Omental fat pad (tissue), 4 donors: ENCODE results near the gene ANKS4B. TPM values are rescaled to one million over a fixed set of nuclear protein-coding genes. Genes with fewer than 3 reads are reported as not detected.
A peak's percentile ranks its signal among the peaks of the same experiment; 100 is the strongest.

Experiments used
- ATAC-seq: fragments of 150-250 bp; one replicate; pipeline ENCODE4 v1.9.1; 2016; ENCODE audit warnings: mild to moderate bottlenecking, moderate library complexity; ENCODE audit not compliant: low FRiP score
- DNase-seq: peaks from one replicate; pipeline ENCODE4 v3.0.0-alpha.2; 2019; ENCODE audit warnings: low spot score
- total RNA-seq, 4 donors: library from RNA; depleted of rRNA; stranded (reverse); fragments of >200 nt; gene quantifications; one replicate each; pipeline ENCODE4 v1.1.0, GENCODE V29; 2016
- TF ChIP-seq, protein P1 (sequence below), 3 donors: fragments of 450-650 bp; IDR thresholded peaks; one replicate each; pipeline ENCODE4 v1.5.1; 2016 to 2017; ENCODE audit warnings: antibody characterized with exemption in 3 of 3, mild to moderate bottlenecking in 3 of 3, moderate library complexity in 2 of 3

The ANKS4B gene
- total RNA-seq, 4 donors from 2014 or later, result not detected

GRCh38 chr16:21218153-21218552 lies 15.3 kb upstream of the ANKS4B start:
- peak; percentile 57 for ATAC-seq
- TF ChIP-seq, protein P1, sequence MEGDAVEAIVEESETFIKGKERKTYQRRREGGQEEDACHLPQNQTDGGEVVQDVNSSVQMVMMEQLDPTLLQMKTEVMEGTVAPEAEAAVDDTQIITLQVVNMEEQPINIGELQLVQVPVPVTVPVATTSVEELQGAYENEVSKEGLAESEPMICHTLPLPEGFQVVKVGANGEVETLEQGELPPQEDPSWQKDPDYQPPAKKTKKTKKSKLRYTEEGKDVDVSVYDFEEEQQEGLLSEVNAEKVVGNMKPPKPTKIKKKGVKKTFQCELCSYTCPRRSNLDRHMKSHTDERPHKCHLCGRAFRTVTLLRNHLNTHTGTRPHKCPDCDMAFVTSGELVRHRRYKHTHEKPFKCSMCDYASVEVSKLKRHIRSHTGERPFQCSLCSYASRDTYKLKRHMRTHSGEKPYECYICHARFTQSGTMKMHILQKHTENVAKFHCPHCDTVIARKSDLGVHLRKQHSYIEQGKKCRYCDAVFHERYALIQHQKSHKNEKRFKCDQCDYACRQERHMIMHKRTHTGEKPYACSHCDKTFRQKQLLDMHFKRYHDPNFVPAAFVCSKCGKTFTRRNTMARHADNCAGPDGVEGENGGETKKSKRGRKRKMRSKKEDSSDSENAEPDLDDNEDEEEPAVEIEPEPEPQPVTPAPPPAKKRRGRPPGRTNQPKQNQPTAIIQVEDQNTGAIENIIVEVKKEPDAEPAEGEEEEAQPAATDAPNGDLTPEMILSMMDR (IDR thresholded peaks at IDR 0.05), result no peak
- DNase-seq, result no peak

GRCh38 chr16:21219551-21219950 lies 13.9 kb upstream of the ANKS4B start:
- no peak for DNase-seq
- no peak for ATAC-seq
- TF ChIP-seq, protein P1 (IDR thresholded peaks at IDR 0.05), result no peak

- TF ChIP-seq, protein P1 (IDR thresholded peaks at IDR 0.05), result no peak
- DNase-seq (no peak), ATAC-seq (no peak)
Measured at GRCh38 chr16:21222495-21223337, 10.8 kb upstream of the ANKS4B start.

DNA sequence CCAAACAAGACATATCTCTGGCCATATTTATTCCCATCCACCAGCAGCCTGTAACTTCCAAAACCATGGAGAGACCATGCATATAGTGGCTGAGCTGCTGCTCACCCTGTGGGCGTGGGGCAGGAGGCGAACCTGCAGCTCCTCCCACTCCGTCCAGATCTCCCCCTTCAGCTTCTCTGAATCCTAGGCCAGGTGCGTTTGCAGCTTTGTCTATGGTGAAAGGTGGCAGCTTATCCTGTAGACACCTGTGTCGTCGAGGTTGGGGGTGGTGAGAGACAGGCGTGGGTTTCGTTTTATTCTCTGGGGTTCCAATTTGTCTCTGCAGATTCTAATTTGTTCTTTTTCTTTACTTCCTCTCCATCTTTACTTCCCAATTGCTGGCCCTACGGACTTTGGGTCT lies 9.7 kb upstream of the ANKS4B start:
- ATAC-seq (no peak), DNase-seq (no peak)
- TF ChIP-seq, protein P1 (IDR thresholded peaks at IDR 0.05), result no peak

DNA sequence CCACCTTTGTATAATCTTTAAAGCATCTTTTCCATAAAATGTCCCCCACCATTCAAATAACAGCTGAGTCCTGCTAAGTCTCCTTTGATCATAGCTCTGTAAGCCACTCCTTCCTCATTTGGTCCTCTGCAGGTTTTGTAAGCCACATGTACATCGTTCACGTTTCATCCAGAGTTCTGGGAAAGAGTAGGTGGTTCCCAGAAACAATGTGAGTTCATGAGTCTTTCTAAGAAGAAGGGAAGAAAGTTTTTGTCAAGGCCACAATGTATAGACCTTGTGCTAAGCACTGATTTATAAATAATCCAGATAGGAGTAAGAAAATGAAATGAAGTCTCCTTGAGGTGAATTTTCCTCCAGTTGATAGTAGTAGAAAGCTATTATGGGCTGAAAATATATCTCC lies 8.7 kb upstream of the ANKS4B start:
- ATAC-seq (no peak), DNase-seq (no peak)
- TF ChIP-seq, protein P1 (IDR thresholded peaks at IDR 0.05), result no peak

DNA sequence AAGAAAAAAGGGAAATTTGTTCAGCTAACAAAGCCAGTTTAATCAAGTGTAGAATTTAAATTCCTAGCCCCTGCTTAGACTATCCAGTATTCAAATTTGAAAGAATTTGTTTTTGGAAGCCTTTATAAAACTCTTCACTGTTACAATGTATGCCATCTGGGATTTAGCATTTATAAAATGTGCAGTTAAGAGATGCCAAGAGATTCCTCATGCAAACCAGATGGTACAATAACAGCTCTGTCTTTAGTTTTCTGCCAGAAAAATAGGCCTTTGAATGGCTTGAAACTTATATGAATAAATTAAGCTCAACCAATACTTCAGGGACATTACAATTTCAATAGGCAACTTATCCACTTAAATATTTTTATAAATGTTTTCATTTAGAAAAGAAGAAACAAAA lies 6.8 kb upstream of the ANKS4B start:
- TF ChIP-seq, protein P1 (IDR thresholded peaks at IDR 0.05), result no peak
- ATAC-seq (no peak), DNase-seq (no peak)

DNA sequence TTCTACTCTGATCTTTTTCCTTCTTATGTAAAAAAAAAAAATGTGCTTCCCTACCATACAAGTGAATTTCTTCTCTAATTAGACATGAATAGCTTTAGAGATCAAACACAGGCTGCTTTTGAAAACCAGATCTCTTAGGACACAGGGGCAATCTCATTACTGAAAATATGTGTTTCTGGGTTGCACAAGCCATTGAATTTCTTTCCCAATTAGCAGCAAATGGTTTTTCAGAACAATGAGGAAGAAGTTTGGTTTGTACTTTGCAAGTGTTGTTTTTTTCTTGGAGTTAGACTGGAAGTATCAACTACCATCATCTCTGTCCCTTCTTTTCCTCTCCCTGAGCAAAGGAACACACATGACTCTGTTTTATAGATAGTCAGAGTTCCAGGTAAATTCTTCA lies 5.6 kb upstream of the ANKS4B start:
- DNase-seq, result no peak
- TF ChIP-seq, protein P1 (IDR thresholded peaks at IDR 0.05), result no peak
- no peak for ATAC-seq
